ENCODE results near the gene TTYH2.

DNA sequence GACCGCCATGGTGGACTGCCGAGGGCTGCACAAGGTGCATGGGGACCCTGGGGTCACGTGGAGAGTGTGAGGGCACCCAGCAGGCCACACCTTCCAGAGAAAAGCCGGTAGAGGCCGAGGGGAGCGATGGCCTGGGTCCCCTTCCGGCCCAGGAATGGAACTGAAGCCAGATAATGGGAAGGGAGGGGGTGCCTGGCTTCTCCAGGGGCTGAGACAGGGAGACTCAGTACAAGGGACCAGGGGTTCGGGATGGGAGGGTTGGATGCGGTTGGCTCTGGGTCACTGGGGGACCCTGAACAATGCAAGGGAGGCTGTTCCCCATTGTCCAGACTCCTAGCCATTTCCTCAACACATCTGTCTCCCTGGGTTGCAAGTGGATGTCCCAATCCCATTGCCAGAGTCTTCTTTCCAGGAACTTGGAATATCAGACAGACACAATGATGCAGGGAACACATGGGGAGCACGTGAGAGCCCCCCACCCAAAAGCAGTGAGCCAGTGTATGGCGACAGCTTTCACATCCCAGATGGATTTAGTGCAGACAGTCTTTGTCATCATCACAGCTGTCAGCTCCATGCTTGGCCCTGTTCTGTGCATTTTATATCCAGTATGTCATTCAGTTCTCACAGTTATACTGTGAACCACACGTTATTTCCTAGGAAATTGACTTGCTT, 37.1 kb downstream of the TTYH2 start:
- TF ChIP-seq CTCF (IDR thresholded peaks at IDR 0.05; ENCODE audit: insufficient read depth, low read length, poor library complexity, severe bottlenecking), result no peak
- no peak for TF ChIP-seq EZH2phosphoT487 (conservative IDR thresholded peaks at IDR 0.05; ENCODE audit: low read length)
